Measurements from ENCODE around the gene RYR2. TPM values are rescaled to one million over a fixed set of nuclear protein-coding genes. Genes with fewer than 3 reads are reported as not detected.

The RYR2 gene
- total and polyA plus RNA-seq, 12 donors: 43.1 to 1,252 (median 872) TPM

DNA sequence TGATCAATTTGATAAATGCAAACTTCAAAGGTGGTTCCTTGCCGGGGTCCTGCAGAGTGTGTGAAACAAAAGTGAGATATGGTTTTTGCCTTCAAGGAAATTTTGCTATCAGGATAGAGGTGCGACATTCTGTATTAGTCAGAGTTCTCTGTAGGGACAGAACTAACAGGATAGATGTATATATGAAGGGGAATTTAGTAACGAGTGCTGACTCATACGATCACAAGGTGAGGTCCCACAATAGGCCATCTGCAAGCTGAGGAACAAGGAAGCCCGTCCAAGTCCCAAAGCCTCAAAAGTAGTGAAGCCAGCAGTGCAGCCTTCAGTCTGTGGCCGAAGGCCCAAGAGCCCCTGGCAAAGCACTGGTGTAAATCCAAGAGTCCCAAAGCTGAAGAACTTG is 157.0 kb downstream of the RYR2 start:
- intact Hi-C loops (cut with DNase I): loop anchor here in 1 of 10 donors (10.0 kb wide), 1 partner anchor 154 kb away; the partner anchor contains the start of gene RYR2
- Histone ChIP-seq H3K36me3 (no peaks in the 10 kb centered on the region), H3K27ac (peak overlapping the region in 1 of 10 donors; percentile 36), H3K4me3 (no peak overlapping the region), H3K27me3 (no peaks in the 10 kb centered on the region), H3K9me3 (no peaks in the 10 kb centered on the region), H3K4me1 (peaks cover 2 to 87% (median 20%) of the 10 kb centered on the region in 9 donors)
- WGBS, 2 donors: 40 to 53% methylated on average over 6 of the region's 6 CpGs
- TF ChIP-seq, protein P1, sequence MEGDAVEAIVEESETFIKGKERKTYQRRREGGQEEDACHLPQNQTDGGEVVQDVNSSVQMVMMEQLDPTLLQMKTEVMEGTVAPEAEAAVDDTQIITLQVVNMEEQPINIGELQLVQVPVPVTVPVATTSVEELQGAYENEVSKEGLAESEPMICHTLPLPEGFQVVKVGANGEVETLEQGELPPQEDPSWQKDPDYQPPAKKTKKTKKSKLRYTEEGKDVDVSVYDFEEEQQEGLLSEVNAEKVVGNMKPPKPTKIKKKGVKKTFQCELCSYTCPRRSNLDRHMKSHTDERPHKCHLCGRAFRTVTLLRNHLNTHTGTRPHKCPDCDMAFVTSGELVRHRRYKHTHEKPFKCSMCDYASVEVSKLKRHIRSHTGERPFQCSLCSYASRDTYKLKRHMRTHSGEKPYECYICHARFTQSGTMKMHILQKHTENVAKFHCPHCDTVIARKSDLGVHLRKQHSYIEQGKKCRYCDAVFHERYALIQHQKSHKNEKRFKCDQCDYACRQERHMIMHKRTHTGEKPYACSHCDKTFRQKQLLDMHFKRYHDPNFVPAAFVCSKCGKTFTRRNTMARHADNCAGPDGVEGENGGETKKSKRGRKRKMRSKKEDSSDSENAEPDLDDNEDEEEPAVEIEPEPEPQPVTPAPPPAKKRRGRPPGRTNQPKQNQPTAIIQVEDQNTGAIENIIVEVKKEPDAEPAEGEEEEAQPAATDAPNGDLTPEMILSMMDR (IDR thresholded peaks at IDR 0.05): no peak
- ATAC-seq (peak in 2 of 8 donors; percentile 2 to 25), DNase-seq (no peak)

DNA sequence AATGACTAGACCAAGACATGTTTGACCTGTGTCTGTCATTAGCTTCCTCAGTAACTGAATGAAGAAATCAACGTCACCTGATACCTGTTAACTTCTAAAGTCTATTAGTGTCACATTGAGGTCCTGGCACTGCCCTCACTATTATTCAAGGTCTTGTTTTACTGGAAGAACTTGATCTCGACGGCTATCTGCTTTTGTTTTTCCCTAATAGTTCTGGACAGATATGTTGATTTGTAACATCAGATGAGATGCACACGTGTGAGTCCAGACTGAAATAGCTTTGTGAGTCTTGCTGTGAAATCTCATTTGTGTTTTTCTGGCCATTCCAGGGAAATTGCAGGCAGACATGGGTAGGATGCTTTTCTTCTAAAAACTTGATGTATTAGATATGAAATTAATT is 159.2 kb downstream of the RYR2 start:
- DNase-seq (no peak), ATAC-seq (no peak)
- intact Hi-C loops (cut with DNase I): no loop called here
- peaks cover 3 to 90% (median 40%) of the 10 kb centered on the region in 9 donors for H3K4me1 ChIP-seq
- no peaks in the 10 kb centered on the region for H3K9me3 ChIP-seq
- TF ChIP-seq, protein P1 (IDR thresholded peaks at IDR 0.05): no peak
- whole genome bisulfite sequencing, 2 donors: 49 to 50% methylated on average over 4 of the region's 4 CpGs
- no peaks in the 10 kb centered on the region for H3K36me3 ChIP-seq
- H3K27me3 ChIP-seq: no peaks in the 10 kb centered on the region
- no peak overlapping the region for H3K4me3 ChIP-seq
- no peak overlapping the region for H3K27ac ChIP-seq

DNA sequence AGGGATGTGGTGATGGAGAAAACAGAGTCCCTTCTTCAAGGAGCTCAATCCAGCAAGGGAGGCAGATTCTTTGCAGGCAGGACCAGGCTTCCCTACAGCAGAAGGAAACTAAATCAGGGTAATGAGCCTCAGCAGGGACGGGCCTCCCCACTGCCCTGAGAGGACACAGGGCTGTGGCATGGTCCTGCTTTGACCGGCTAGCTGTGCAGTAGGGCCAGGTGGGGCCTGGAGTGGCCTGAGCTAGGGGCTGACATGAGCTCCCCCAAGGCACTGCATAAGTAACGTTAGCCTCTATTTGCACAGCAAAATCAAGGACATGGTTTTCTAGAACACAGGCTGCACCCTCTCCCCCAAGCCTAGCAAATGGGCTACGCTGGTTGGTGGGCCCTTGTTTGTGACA is 162.9 kb downstream of the RYR2 start:
- H3K9me3 ChIP-seq: no peaks in the 10 kb centered on the region
- intact Hi-C loops (cut with DNase I): no loop called here
- H3K27ac ChIP-seq: peak overlapping the region in 2 of 10 donors; percentile 36 to 52
- DNase-seq: no peak
- H3K4me1 ChIP-seq: peaks cover 3 to 93% (median 38%) of the 10 kb centered on the region in 9 donors
- peak in 6 of 8 donors; percentile 20 to 51 (median 24) for ATAC-seq
- H3K36me3 ChIP-seq: no peaks in the 10 kb centered on the region
- TF ChIP-seq, protein P1 (IDR thresholded peaks at IDR 0.05): no peak
- 35 to 69% methylated on average over 4 of the region's 4 CpGs for WGBS, 2 donors
- no peak overlapping the region for H3K4me3 ChIP-seq
- no peaks in the 10 kb centered on the region for H3K27me3 ChIP-seq

DNA sequence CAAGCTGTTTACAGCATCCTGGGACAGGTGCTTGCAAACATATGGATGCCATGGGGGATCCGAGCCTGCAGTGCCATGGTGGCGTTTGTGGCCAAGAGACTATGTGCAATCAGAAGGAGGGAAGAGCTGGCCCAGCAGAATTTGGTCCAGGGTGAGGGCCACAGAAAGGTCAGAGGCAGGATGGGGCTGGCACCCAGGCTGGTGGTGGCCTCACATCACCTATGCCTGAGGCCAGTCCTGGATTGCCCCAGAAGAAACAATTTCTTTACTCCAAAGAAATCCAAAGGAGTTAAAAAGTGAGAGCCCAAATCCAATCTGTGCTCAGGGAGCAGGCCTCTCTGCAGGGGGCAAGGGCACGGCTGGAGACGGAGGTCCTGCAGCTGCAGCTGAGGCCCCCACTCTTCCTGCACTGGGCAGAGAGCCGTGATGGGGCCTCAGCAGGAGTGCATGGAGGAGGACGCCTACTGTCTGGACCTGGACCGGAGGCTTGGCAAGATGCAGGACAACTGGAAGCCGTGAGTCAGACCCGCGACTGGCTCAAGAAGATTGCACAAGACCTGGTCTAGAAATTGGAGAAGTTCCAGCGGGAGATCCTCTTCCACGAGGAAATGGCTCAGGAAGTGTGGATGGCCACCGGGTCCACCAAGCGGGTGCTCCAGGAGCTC is 163.5 kb downstream of the RYR2 start:
- no peak overlapping the region for H3K4me3 ChIP-seq
- intact Hi-C loops (cut with DNase I): no loop called here
- peak; percentile 11 to 87 (median 70) for ATAC-seq

More for the DNA sequence above, 163.5 kb downstream of the RYR2 start:
- Histone ChIP-seq H3K9me3 (no peaks in the 10 kb centered on the region), H3K27me3 (no peaks in the 10 kb centered on the region), H3K4me1 (peaks cover 3 to 91% (median 33%) of the 10 kb centered on the region in 9 donors), H3K36me3 (no peaks in the 10 kb centered on the region), H3K27ac (peak overlapping the region in 4 of 10 donors; percentile 36 to 63 (median 45))
- TF ChIP-seq, protein P1 (IDR thresholded peaks at IDR 0.05): no peak
- 28 to 48% methylated on average over 14 of the region's 14 CpGs for WGBS, 2 donors
- peak; percentile 44 to 57 for DNase-seq
